ENCODE data around the gene PTPRZ1. TPM values are rescaled to one million over a fixed set of nuclear protein-coding genes. Genes with fewer than 3 reads are reported as not detected.

PTPRZ1 gene
- total RNA-seq, 1 experiment from 2014 or later, result 105 TPM

- Mint-ChIP-seq H3K4me1 (peaks cover 6% of the 10 kb centered on the region), H3K36me3 (no peaks in the 10 kb centered on the region), H3K4me3 (no peak overlapping the region), H3K27ac (no peak overlapping the region), H3K27me3 (ENCODE audit: low read depth) (no peaks in the 10 kb centered on the region), H3K9me3 (peaks cover 11% of the 10 kb centered on the region)
- POLR2A ChIA-PET, result no interaction called here
- ATAC-seq (no peak), DNase-seq (ENCODE audit: low spot score) (no peak)
- CTCF ChIA-PET, result no interaction called here
- TF ChIP-seq, protein P1, sequence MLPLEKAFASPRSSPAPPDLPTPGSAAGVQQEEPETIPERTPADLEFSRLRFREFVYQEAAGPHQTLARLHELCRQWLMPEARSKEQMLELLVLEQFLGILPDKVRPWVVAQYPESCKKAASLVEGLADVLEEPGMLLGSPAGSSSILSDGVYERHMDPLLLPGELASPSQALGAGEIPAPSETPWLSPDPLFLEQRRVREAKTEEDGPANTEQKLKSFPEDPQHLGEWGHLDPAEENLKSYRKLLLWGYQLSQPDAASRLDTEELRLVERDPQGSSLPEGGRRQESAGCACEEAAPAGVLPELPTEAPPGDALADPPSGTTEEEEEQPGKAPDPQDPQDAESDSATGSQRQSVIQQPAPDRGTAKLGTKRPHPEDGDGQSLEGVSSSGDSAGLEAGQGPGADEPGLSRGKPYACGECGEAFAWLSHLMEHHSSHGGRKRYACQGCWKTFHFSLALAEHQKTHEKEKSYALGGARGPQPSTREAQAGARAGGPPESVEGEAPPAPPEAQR (CRISPR knock-in tag; IDR thresholded peaks at IDR 0.05), result no peak
- TF ChIP-seq MLX (CRISPR knock-in tag; IDR thresholded peaks at IDR 0.05) (no peak), PRRX2 (CRISPR knock-in tag; IDR thresholded peaks at IDR 0.05) (no peak), ELF4 (CRISPR knock-in tag; IDR thresholded peaks at IDR 0.05; ENCODE audit: low read depth) (no peak)
Observed at GRCh38 chr7:121847041-121847440, 25.9 kb upstream of the PTPRZ1 start.

- DNase-seq (ENCODE audit: low spot score), result no peak
- ATAC-seq, result no peak
- POLR2A ChIA-PET, result no interaction called here
- TF ChIP-seq SP1 (CRISPR knock-in tag; conservative IDR thresholded peaks at IDR 0.05) (no peak), MXD4 (CRISPR knock-in tag; IDR thresholded peaks at IDR 0.05; ENCODE audit: borderline replicate concordance) (no peak)
- Mint-ChIP-seq H3K36me3 (no peaks in the 10 kb centered on the region), H3K9me3 (peaks cover 11% of the 10 kb centered on the region), H3K4me1 (0 out of 2 replicates have a peak, but pooled peaks cover 2% of the 10 kb centered on the region), H3K27me3 (ENCODE audit: low read depth) (no peaks in the 10 kb centered on the region; the same call in 1 of the 2 replicates), H3K27ac (no peak overlapping the region), H3K4me3 (no peak overlapping the region)
- CTCF ChIA-PET, result interaction anchor here (1.4 kb wide), 1 partner anchor 141 kb away, joined by 4 read pairs; no protein-coding TSS in a partner anchor
Observed at GRCh38 chr7:121853307-121853706, 19.7 kb upstream of the PTPRZ1 start.

- Mint-ChIP-seq H3K36me3 (no peaks in the 10 kb centered on the region), H3K27ac (no peak overlapping the region), H3K27me3 (ENCODE audit: low read depth) (no peaks in the 10 kb centered on the region; the same call in 1 of the 2 replicates), H3K9me3 (no peaks in the 10 kb centered on the region), H3K4me3 (no peak overlapping the region), H3K4me1 (no peaks in the 10 kb centered on the region)
- ATAC-seq, result no peak
- TF ChIP-seq FOXP4 (CRISPR knock-in tag; IDR thresholded peaks at IDR 0.05), result no peak
- no peak for TF ChIP-seq ZNF138 (CRISPR knock-in tag; conservative IDR thresholded peaks at IDR 0.05)
- TF ChIP-seq RORB (CRISPR knock-in tag; IDR thresholded peaks at IDR 0.05), result no peak
- no peak for TF ChIP-seq TEAD4 (CRISPR knock-in tag; IDR thresholded peaks at IDR 0.05)
- TF ChIP-seq, protein P2, sequence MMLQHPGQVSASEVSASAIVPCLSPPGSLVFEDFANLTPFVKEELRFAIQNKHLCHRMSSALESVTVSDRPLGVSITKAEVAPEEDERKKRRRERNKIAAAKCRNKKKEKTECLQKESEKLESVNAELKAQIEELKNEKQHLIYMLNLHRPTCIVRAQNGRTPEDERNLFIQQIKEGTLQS (CRISPR knock-in tag; conservative IDR thresholded peaks at IDR 0.05), result no peak
- CTCF ChIA-PET, result interaction anchor here (0.6 kb wide), 1 partner anchor 133 kb away, joined by 3 read pairs; no protein-coding TSS in a partner anchor
- no peak for DNase-seq (ENCODE audit: low spot score)
- POLR2A ChIA-PET, result no interaction called here
Observed at GRCh38 chr7:121860953-121861352, 12.0 kb upstream of the PTPRZ1 start.

GRCh38 chr7:121862591-121862990, 10.4 kb upstream of the PTPRZ1 start:
- TF ChIP-seq TEAD4 (CRISPR knock-in tag; IDR thresholded peaks at IDR 0.05), result no peak
- no peak for TF ChIP-seq NR2C2 (CRISPR knock-in tag; IDR thresholded peaks at IDR 0.05)
- ATAC-seq (no peak), DNase-seq (ENCODE audit: low spot score) (no peak)
- CTCF ChIA-PET, result no interaction called here
- Mint-ChIP-seq H3K27ac (no peak overlapping the region), H3K4me1 (no peaks in the 10 kb centered on the region), H3K36me3 (no peaks in the 10 kb centered on the region), H3K27me3 (ENCODE audit: low read depth) (no peaks in the 10 kb centered on the region), H3K9me3 (peaks cover 9% of the 10 kb centered on the region), H3K4me3 (no peak overlapping the region)
- POLR2A ChIA-PET, result no interaction called here

DNA sequence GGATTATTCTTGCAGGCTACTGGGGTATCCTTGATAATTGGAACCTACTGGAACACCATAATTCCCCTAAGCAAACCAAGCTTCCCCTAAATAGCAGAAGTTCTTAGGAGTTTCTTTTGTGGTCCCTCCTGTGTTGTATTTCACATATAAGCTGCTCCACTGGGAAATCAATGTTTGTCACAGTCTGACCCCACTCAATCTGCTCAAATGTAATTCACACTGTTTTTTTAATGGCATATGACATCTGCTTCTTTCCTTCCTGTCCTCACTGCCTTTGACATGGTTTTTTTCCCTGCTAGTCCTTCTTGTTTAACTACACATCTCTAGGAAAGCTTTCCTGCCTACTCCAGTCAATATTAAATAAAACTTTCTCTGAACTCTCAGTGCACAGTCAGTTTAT, 1.8 kb upstream of the PTPRZ1 start:
- peaks cover 9% of the 10 kb centered on the region for H3K9me3 Mint-ChIP-seq
- ChIA-PET POLR2A (no interaction called here), CTCF (no interaction called here)
- peaks cover 34% of the 10 kb centered on the region for H3K4me1 Mint-ChIP-seq
- DNase-seq (ENCODE audit: low spot score) (no peak), ATAC-seq (no peak)
- H3K27me3 Mint-ChIP-seq (ENCODE audit: low read depth), result no peaks in the 10 kb centered on the region
- H3K27ac Mint-ChIP-seq, result no peak overlapping the region
- peaks cover 3% of the 10 kb centered on the region; the same call in 1 of the 2 replicates for H3K36me3 Mint-ChIP-seq
- no peak overlapping the region; the same call in 1 of the 2 replicates for H3K4me3 Mint-ChIP-seq
- TF ChIP-seq JAZF1 (CRISPR knock-in tag; IDR thresholded peaks at IDR 0.05), result no peak
- no peak for TF ChIP-seq ZNF281 (CRISPR knock-in tag; IDR thresholded peaks at IDR 0.05)
- TF ChIP-seq, protein P1 (CRISPR knock-in tag; IDR thresholded peaks at IDR 0.05), result no peak
- no peak for TF ChIP-seq ZNF671 (CRISPR knock-in tag; IDR thresholded peaks at IDR 0.05)
- TF ChIP-seq GABPB1 (CRISPR knock-in tag; IDR thresholded peaks at IDR 0.05), result no peak
- no peak for TF ChIP-seq GRHL2 (CRISPR knock-in tag; IDR thresholded peaks at IDR 0.05; ENCODE audit: insufficient replicate concordance, severe bottlenecking)
- no peak for TF ChIP-seq TEAD4 (CRISPR knock-in tag; IDR thresholded peaks at IDR 0.05)

All from WTC11 (cell line).